Measurements from ENCODE around the gene MPHOSPH9. TPM values are rescaled to one million over a fixed set of nuclear protein-coding genes. Genes with fewer than 3 reads are reported as not detected.

Gene MPHOSPH9
- total RNA-seq, 1 experiment from 2014 or later = 47.5 TPM

GRCh38 chr12:123227581-123228258 lies 5.2 kb downstream of the MPHOSPH9 start (continued):
- TF ChIP-seq ESRRA (CRISPR knock-in tag; IDR thresholded peaks at IDR 0.05; ENCODE audit: borderline replicate concordance) (no peak), GTF2I (CRISPR knock-in tag; conservative IDR thresholded peaks at IDR 0.05) (no peak)

GRCh38 chr12:123225443-123225842 lies 7.5 kb downstream of the MPHOSPH9 start:
- no peaks in the 10 kb centered on the region for H3K27me3 Mint-ChIP-seq (ENCODE audit: low read depth)
- ATAC-seq = no peak
- H3K9me3 Mint-ChIP-seq = no peaks in the 10 kb centered on the region
- H3K4me3 Mint-ChIP-seq = no peak overlapping the region
- H3K4me1 Mint-ChIP-seq = peaks cover 2% of the 10 kb centered on the region; the same call in 1 of the 2 replicates
- peaks cover 18% of the 10 kb centered on the region for H3K36me3 Mint-ChIP-seq
- ChIA-PET POLR2A (no interaction called here), CTCF (interaction anchor here (2.4 kb wide), 1 partner anchor 13 kb away, joined by 7 read pairs; no protein-coding TSS in a partner anchor)
- DNase-seq (ENCODE audit: low spot score) = no peak
- no peak overlapping the region for H3K27ac Mint-ChIP-seq
- no peak for TF ChIP-seq NR3C1 (CRISPR knock-in tag; conservative IDR thresholded peaks at IDR 0.05; ENCODE audit: low read depth)
- no peak for TF ChIP-seq CBFB (CRISPR knock-in tag; IDR thresholded peaks at IDR 0.05; ENCODE audit: low read depth)
- TF ChIP-seq MYBL2 (CRISPR knock-in tag; IDR thresholded peaks at IDR 0.05) = no peak
- no peak for TF ChIP-seq KAT7 (CRISPR knock-in tag; IDR thresholded peaks at IDR 0.05; ENCODE audit: borderline replicate concordance)
- no peak for TF ChIP-seq CREM (CRISPR knock-in tag; IDR thresholded peaks at IDR 0.05)
- TF ChIP-seq ZNF232 (CRISPR knock-in tag; IDR thresholded peaks at IDR 0.05) = no peak
- no peak for TF ChIP-seq PRDM15 (CRISPR knock-in tag; IDR thresholded peaks at IDR 0.05)
- TF ChIP-seq ATF2 (CRISPR knock-in tag; IDR thresholded peaks at IDR 0.05; ENCODE audit: borderline replicate concordance, low read depth) = no peak
- no peak for TF ChIP-seq SOX15 (CRISPR knock-in tag; IDR thresholded peaks at IDR 0.05)
- TF ChIP-seq ATF3 (CRISPR knock-in tag; conservative IDR thresholded peaks at IDR 0.05) = no peak
- TF ChIP-seq ZNF671 (CRISPR knock-in tag; IDR thresholded peaks at IDR 0.05) = no peak
- TF ChIP-seq, protein P1, sequence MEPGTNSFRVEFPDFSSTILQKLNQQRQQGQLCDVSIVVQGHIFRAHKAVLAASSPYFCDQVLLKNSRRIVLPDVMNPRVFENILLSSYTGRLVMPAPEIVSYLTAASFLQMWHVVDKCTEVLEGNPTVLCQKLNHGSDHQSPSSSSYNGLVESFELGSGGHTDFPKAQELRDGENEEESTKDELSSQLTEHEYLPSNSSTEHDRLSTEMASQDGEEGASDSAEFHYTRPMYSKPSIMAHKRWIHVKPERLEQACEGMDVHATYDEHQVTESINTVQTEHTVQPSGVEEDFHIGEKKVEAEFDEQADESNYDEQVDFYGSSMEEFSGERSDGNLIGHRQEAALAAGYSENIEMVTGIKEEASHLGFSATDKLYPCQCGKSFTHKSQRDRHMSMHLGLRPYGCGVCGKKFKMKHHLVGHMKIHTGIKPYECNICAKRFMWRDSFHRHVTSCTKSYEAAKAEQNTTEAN (CRISPR knock-in tag; IDR thresholded peaks at IDR 0.05) = no peak
- TF ChIP-seq PRRX2 (CRISPR knock-in tag; IDR thresholded peaks at IDR 0.05) = no peak
- TF ChIP-seq E2F4 (CRISPR knock-in tag; IDR thresholded peaks at IDR 0.05; ENCODE audit: borderline replicate concordance, low read depth) = no peak
- TF ChIP-seq SMAD3 (CRISPR knock-in tag; IDR thresholded peaks at IDR 0.05; ENCODE audit: borderline replicate concordance) = no peak
